Adrenal gland (tissue), 12 donors: ENCODE data around the gene HYKK. TPM values are rescaled to one million over a fixed set of nuclear protein-coding genes. Genes with fewer than 3 reads are reported as not detected.

Experiments used
- DNase-seq, 7 donors: peaks; one replicate each; pipeline ENCODE4 v3.0.0-alpha.2; 2019 to 2020
- H3K27ac ChIP-seq, 5 donors: fragments of 200-600 bp; sonication (generic) in 4 of 5; 1 replicate in 3 of 5; 2 replicates in 2 of 5; pipeline versions ENCODE4 v1.5.1 to v1.8.0; 2016 to 2020; ENCODE audit warnings: mild to moderate bottlenecking in 1 of 5
- H3K27me3 ChIP-seq: fragments of 200-600 bp; 2 replicates; pipeline ENCODE4 v1.8.0; 2021
- H3K36me3 ChIP-seq, 2 donors: fragments of 200-600 bp; replicated peaks in 1 of 2; 1 replicate in 1 of 2; 2 replicates in 1 of 2; pipeline versions ENCODE4 v1.5.1 to v1.8.0; 2018 to 2022
- H3K4me1 ChIP-seq, 2 donors: fragments of 200-600 bp; replicated peaks in 1 of 2; 1 replicate in 1 of 2; 2 replicates in 1 of 2; pipeline versions ENCODE4 v1.5.1 to v1.8.0; 2018 to 2021
- H3K4me3 ChIP-seq, 4 donors: fragments of 200-600 bp; sonication (generic) in 3 of 4; one replicate each; pipeline ENCODE4 v1.5.1; 2016 to 2018
- H3K9me3 ChIP-seq, 3 donors: fragments of 200-600 bp; sonication (generic) in 1 of 3; replicated peaks in 1 of 3; 1 replicate in 2 of 3; 2 replicates in 1 of 3; pipeline versions ENCODE4 v1.5.1 to v1.8.0; 2016 to 2021
- POLR2A ChIP-seq, 2 donors: fragments of 450-650 bp; IDR thresholded peaks; one replicate each; pipeline ENCODE4 v1.6.1; 2017; ENCODE audit warnings: antibody characterized with exemption in 2 of 2, mild to moderate bottlenecking in 2 of 2, moderate library complexity in 1 of 2
- WGBS, 4 donors: extraction: QIAGEN DNeasy Blood & Tissue Kit in 2 of 4; methylation state at CpG; one replicate each; pipeline versions ENCODE4 v1.1.5 to v1.1.7; 2013 to 2017; 5-methylcytosine and 5-hydroxymethylcytosine counted together
- intact Hi-C, 2 donors: fragments of 100-400 bp; cut with DNase I; formaldehyde crosslinking; loops; one replicate each; pipeline versions ENCODE4 v1.14.1 to v1.15.0; 2022 to 2023
- polyA plus RNA-seq, 3 donors: library from polyadenylated mRNA; stranded (reverse); fragments of 200-250 nt in 2 of 3; fragments of 350-450 nt in 1 of 3; fragmentation: Illumina TruSeq in 1 of 3; extraction: RNeasy Lipid Tissue Mini Kit (QIAGEN cat#74804) in 1 of 3; gene quantifications; one replicate each; pipeline ENCODE4 v1.2.3, GENCODE V29; 2013 to 2014
- total RNA-seq, 9 donors: library from RNA; depleted of rRNA in 4 of 9; stranded (reverse); fragments of >200 nt in 4 of 9; fragments of 120-200 nt in 1 of 9; fragmentation: NEBNext Ultra II Directional in 1 of 9; extraction: Animal tissue kit (Norgen Biotek cat#: 25700) in 1 of 9; gene quantifications; one replicate each; pipeline versions ENCODE4 v1.1.0 to v1.2.4, GENCODE V29; 2013 to 2023
- TF ChIP-seq, protein P1 (sequence below), 6 experiments: fragments of 450-650 bp in 4 of 6; fragments of 200-600 bp in 2 of 6; sonication (generic) in 1 of 6; IDR thresholded peaks; 1 replicate in 5 of 6; 2 replicates in 1 of 6; pipeline versions ENCODE4 v1.5.1 to v1.8.0; 2016 to 2021; ENCODE audit warnings: antibody characterized with exemption in 6 of 6, mild to moderate bottlenecking in 2 of 6, moderate library complexity in 1 of 6
- donor health status: healthy with polysubstance abuse.
- donor health status: Bipolar disorder and iron deficiency.
- donor health status: DM: yes; HTN: yes; CAD: no.
- donor health status: DM: no; HTN: no; CAD: no.
- donor health status: DM: no; HTN: no; CAD: no.
- donor health status: DM: yes; HTN: yes; CAD: no.

HYKK gene
- total and polyA plus RNA-seq, 12 donors: 3.1 to 17.1 (median 7.4) TPM

GRCh38 chr15:78481917-78482316 lies 25.5 kb upstream of the HYKK start:
- peak overlapping the region in 2 of 5 donors; percentile 10 to 28 for H3K27ac ChIP-seq
- DNase-seq: peak in 1 of 7 donors; percentile 25
- H3K4me3 ChIP-seq: no peak overlapping the region
- intact Hi-C loops: loop anchor here in 1 of 2 donors (5.0 kb wide), 1 partner anchor 45 kb away; the partner anchor contains the start of gene IREB2
- no peak for TF ChIP-seq POLR2A (IDR thresholded peaks at IDR 0.05)
- TF ChIP-seq, protein P1, sequence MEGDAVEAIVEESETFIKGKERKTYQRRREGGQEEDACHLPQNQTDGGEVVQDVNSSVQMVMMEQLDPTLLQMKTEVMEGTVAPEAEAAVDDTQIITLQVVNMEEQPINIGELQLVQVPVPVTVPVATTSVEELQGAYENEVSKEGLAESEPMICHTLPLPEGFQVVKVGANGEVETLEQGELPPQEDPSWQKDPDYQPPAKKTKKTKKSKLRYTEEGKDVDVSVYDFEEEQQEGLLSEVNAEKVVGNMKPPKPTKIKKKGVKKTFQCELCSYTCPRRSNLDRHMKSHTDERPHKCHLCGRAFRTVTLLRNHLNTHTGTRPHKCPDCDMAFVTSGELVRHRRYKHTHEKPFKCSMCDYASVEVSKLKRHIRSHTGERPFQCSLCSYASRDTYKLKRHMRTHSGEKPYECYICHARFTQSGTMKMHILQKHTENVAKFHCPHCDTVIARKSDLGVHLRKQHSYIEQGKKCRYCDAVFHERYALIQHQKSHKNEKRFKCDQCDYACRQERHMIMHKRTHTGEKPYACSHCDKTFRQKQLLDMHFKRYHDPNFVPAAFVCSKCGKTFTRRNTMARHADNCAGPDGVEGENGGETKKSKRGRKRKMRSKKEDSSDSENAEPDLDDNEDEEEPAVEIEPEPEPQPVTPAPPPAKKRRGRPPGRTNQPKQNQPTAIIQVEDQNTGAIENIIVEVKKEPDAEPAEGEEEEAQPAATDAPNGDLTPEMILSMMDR (IDR thresholded peaks at IDR 0.05): no peak
- WGBS, 4 donors: 88 to 95% (median 91%) methylated on average over 7 of the region's 7 CpGs
- H3K36me3 ChIP-seq: peaks cover 0 to 67% of the 10 kb centered on the region in 2 donors
- no peaks in the 10 kb centered on the region for H3K9me3 ChIP-seq
- no peaks in the 10 kb centered on the region for H3K27me3 ChIP-seq
- peaks cover 6 to 19% of the 10 kb centered on the region in 2 donors for H3K4me1 ChIP-seq

DNA sequence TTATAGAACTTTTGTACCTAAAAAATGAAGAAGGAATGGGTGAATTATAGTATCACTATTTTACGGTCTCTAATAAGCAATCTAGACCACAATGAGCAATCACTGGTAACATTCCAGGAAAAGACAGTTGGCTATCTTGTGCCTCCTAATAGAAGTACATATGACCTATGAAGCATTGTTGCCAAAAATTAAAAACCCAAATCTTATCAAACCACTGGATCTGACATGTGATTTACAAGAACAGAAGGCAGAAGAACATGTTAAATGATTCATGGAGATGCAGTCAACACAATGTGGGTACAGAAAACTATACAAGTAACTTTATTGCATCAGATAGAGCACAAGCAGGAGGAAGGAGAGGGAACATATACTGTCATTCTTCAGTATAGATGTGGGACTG lies 14.5 kb upstream of the HYKK start:
- Histone ChIP-seq H3K27me3 (no peaks in the 10 kb centered on the region), H3K4me3 (no peak overlapping the region), H3K4me1 (peaks cover 0 to 8% of the 10 kb centered on the region in 2 donors), H3K36me3 (peaks cover 0 to 96% of the 10 kb centered on the region in 2 donors), H3K9me3 (no peaks in the 10 kb centered on the region), H3K27ac (peak overlapping the region in 3 of 5 donors; percentile 27 to 61 (median 60))
- TF ChIP-seq POLR2A (IDR thresholded peaks at IDR 0.05): no peak
- TF ChIP-seq, protein P1 (IDR thresholded peaks at IDR 0.05): no peak
- DNase-seq: no peak
- 57 to 76% (median 75%) methylated on average over 1 of the region's 1 CpG for WGBS, 4 donors
- intact Hi-C loops: no loop called here

DNA sequence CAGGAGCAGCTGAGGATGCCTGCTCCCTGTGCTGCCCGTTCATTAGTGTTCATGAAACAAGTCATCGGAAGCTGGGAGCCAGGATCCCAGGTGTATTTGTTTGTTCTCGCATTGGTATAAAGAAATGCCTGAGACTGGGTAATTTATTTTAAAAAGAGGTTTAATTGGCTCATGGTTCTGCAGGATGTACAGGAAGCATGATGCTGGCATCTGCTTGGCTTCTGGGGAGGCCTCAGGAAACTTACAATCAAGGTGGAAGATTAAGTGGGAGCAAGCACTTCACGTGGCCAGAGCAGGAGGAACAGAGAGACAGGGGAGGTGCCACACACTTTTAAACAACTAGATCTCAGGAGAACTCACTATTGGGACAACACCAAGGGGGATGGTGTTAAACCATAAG lies 5.5 kb upstream of the HYKK start:
- Histone ChIP-seq H3K27me3 (no peaks in the 10 kb centered on the region), H3K4me1 (peaks cover 0 to 2% of the 10 kb centered on the region in 2 donors), H3K27ac (no peak overlapping the region), H3K9me3 (no peaks in the 10 kb centered on the region), H3K36me3 (peaks cover 0 to 33% of the 10 kb centered on the region in 2 donors), H3K4me3 (no peak overlapping the region)
- intact Hi-C loops: no loop called here
- DNase-seq: no peak
- TF ChIP-seq POLR2A (IDR thresholded peaks at IDR 0.05): no peak
- TF ChIP-seq, protein P1 (IDR thresholded peaks at IDR 0.05): no peak
- WGBS, 4 donors: 83 to 99% (median 92%) methylated on average over 4 of the region's 4 CpGs

GRCh38 chr15:78502641-78503040 lies 4.7 kb upstream of the HYKK start:
- WGBS, 4 donors: 94 to 98% (median 96%) methylated on average over 2 of the region's 2 CpGs
- Histone ChIP-seq H3K27ac (no peak overlapping the region), H3K36me3 (peaks cover 0 to 25% of the 10 kb centered on the region in 2 donors), H3K27me3 (no peaks in the 10 kb centered on the region), H3K9me3 (no peaks in the 10 kb centered on the region), H3K4me1 (peaks cover 0 to 4% of the 10 kb centered on the region in 2 donors), H3K4me3 (no peak overlapping the region)
- TF ChIP-seq, protein P1 (IDR thresholded peaks at IDR 0.05): no peak
- TF ChIP-seq POLR2A (IDR thresholded peaks at IDR 0.05): no peak
- no peak for DNase-seq
- intact Hi-C loops: no loop called here
